ENCODE measurements around the gene RNF212. TPM values are rescaled to one million over a fixed set of nuclear protein-coding genes. Genes with fewer than 3 reads are reported as not detected.
A peak's percentile ranks its signal among the peaks of the same experiment; 100 is the strongest.

RNF212 gene
- total RNA-seq, 1 donor: 3.0 TPM

- TF ChIP-seq, protein P1, sequence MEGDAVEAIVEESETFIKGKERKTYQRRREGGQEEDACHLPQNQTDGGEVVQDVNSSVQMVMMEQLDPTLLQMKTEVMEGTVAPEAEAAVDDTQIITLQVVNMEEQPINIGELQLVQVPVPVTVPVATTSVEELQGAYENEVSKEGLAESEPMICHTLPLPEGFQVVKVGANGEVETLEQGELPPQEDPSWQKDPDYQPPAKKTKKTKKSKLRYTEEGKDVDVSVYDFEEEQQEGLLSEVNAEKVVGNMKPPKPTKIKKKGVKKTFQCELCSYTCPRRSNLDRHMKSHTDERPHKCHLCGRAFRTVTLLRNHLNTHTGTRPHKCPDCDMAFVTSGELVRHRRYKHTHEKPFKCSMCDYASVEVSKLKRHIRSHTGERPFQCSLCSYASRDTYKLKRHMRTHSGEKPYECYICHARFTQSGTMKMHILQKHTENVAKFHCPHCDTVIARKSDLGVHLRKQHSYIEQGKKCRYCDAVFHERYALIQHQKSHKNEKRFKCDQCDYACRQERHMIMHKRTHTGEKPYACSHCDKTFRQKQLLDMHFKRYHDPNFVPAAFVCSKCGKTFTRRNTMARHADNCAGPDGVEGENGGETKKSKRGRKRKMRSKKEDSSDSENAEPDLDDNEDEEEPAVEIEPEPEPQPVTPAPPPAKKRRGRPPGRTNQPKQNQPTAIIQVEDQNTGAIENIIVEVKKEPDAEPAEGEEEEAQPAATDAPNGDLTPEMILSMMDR (IDR thresholded peaks at IDR 0.05; ENCODE audit: insufficient read depth, low read depth, low read length): no peak
- no peak for DNase-seq (ENCODE audit: low read depth)
- no peak overlapping the region for H3K4me3 ChIP-seq (ENCODE audit: low read depth, low read length)
These were observed 38.1 kb downstream of the RNF212 start for GRCh38 chr4:1075225-1075624.

GRCh38 chr4:1074077-1074476 is 39.3 kb downstream of the RNF212 start:
- H3K4me3 ChIP-seq (ENCODE audit: low read depth, low read length): no peak overlapping the region
- TF ChIP-seq, protein P1 (IDR thresholded peaks at IDR 0.05; ENCODE audit: insufficient read depth, low read depth, low read length): no peak
- no peak for DNase-seq (ENCODE audit: low read depth)

GRCh38 chr4:1072830-1073446 is 40.4 kb downstream of the RNF212 start:
- TF ChIP-seq, protein P1 (IDR thresholded peaks at IDR 0.05; ENCODE audit: insufficient read depth, low read depth, low read length): peak; percentile 91
- no peak overlapping the region for H3K4me3 ChIP-seq (ENCODE audit: low read depth, low read length)
- peak; percentile 67 for DNase-seq (ENCODE audit: low read depth)

GRCh38 chr4:1069394-1069793 is 44.0 kb downstream of the RNF212 start:
- no peak overlapping the region for H3K4me3 ChIP-seq (ENCODE audit: low read depth, low read length)
- TF ChIP-seq, protein P1 (IDR thresholded peaks at IDR 0.05; ENCODE audit: insufficient read depth, low read depth, low read length): no peak
- no peak for DNase-seq (ENCODE audit: low read depth)

GRCh38 chr4:1065732-1066131 is 47.6 kb downstream of the RNF212 start:
- DNase-seq (ENCODE audit: low read depth): peak; percentile 17
- TF ChIP-seq, protein P1 (IDR thresholded peaks at IDR 0.05; ENCODE audit: insufficient read depth, low read depth, low read length): no peak

GRCh38 chr4:1062419-1062818 is 50.9 kb downstream of the RNF212 start:
- TF ChIP-seq, protein P1 (IDR thresholded peaks at IDR 0.05; ENCODE audit: insufficient read depth, low read depth, low read length): no peak
- no peak for DNase-seq (ENCODE audit: low read depth)
- no peak overlapping the region for H3K4me3 ChIP-seq (ENCODE audit: low read depth, low read length)

More at GRCh38 chr4:1065732-1066131, 47.6 kb downstream of the RNF212 start:
- no peak overlapping the region for H3K4me3 ChIP-seq (ENCODE audit: low read depth, low read length)

- no peak for DNase-seq (ENCODE audit: low read depth)
- TF ChIP-seq, protein P1 (IDR thresholded peaks at IDR 0.05; ENCODE audit: insufficient read depth, low read depth, low read length): no peak
- H3K4me3 ChIP-seq (ENCODE audit: low read depth, low read length): no peak overlapping the region
These were observed 51.6 kb downstream of the RNF212 start for GRCh38 chr4:1061760-1062159.

Data from fibroblast of villous mesenchyme (primary cell).